ENCODE results near the gene GRID1.

GRID1 gene

GRCh38 chr10:86336341-86336740 is 30.3 kb downstream of the GRID1 start:
- no peak for DNase-seq (ENCODE audit: low spot score)

- no peak for DNase-seq (ENCODE audit: low spot score)
These were observed 30.8 kb downstream of the GRID1 start for GRCh38 chr10:86335831-86336230.

- DNase-seq (ENCODE audit: low spot score), result no peak
These were observed 31.3 kb downstream of the GRID1 start for GRCh38 chr10:86335257-86335656.

- no peak for DNase-seq (ENCODE audit: low spot score)
These were observed 32.0 kb downstream of the GRID1 start for GRCh38 chr10:86334488-86335085.

GRCh38 chr10:86333826-86334487 is 32.6 kb downstream of the GRID1 start:
- no peak for DNase-seq (ENCODE audit: low spot score)

- DNase-seq (ENCODE audit: low spot score), result no peak
These were observed 34.7 kb downstream of the GRID1 start for GRCh38 chr10:86331861-86332260.

- no peak for DNase-seq (ENCODE audit: low spot score)
These were observed 35.5 kb downstream of the GRID1 start for GRCh38 chr10:86330778-86331763.

- no peak for DNase-seq (ENCODE audit: low spot score)
These were observed 36.5 kb downstream of the GRID1 start for GRCh38 chr10:86329896-86330680.

GRCh38 chr10:86329093-86329710 is 37.4 kb downstream of the GRID1 start:
- DNase-seq (ENCODE audit: low spot score), result no peak

GRCh38 chr10:86327954-86328725 is 38.5 kb downstream of the GRID1 start:
- DNase-seq (ENCODE audit: low spot score), result no peak

- DNase-seq (ENCODE audit: low spot score), result no peak
These were observed 41.4 kb downstream of the GRID1 start for GRCh38 chr10:86325158-86325557.

GRCh38 chr10:86321568-86321967 is 45.0 kb downstream of the GRID1 start:
- no peak for DNase-seq (ENCODE audit: low spot score)

GRCh38 chr10:86319676-86320075 is 46.9 kb downstream of the GRID1 start:
- no peak for DNase-seq (ENCODE audit: low spot score)

- DNase-seq (ENCODE audit: low spot score), result no peak
These were observed 48.5 kb downstream of the GRID1 start for GRCh38 chr10:86317949-86318725.

- no peak for DNase-seq (ENCODE audit: low spot score)
These were observed 49.6 kb downstream of the GRID1 start for GRCh38 chr10:86316990-86317389.

- DNase-seq (ENCODE audit: low spot score), result no peak
These were observed 50.2 kb downstream of the GRID1 start for GRCh38 chr10:86316274-86316835.

- DNase-seq (ENCODE audit: low spot score), result no peak
These were observed 51.0 kb downstream of the GRID1 start for GRCh38 chr10:86315549-86315942.

- DNase-seq (ENCODE audit: low spot score), result no peak
These were observed 51.7 kb downstream of the GRID1 start for GRCh38 chr10:86314616-86315548.

Data from HuH-7 (cell line).